Glutamatergic neuron (in vitro differentiated cells): Measurements from ENCODE around the gene DYNLL1. TPM values are rescaled to one million over a fixed set of nuclear protein-coding genes. Genes with fewer than 3 reads are reported as not detected.

Experiments used
- DNase-seq: peaks from one replicate; pipeline ENCODE4 v3.0.0; 2022
- H3K27ac Mint-ChIP-seq: one replicate; pipeline ENCODE4 v1.8.0; 2020; ENCODE audit warnings: mild to moderate bottlenecking, mixed read lengths, inconsistent platforms; ENCODE audit not compliant: unreplicated experiment
- H3K27me3 Mint-ChIP-seq: one replicate; pipeline ENCODE4 v1.8.0; 2020; ENCODE audit warnings: mild to moderate bottlenecking, moderate library complexity, mixed read lengths, inconsistent platforms; ENCODE audit not compliant: unreplicated experiment
- H3K36me3 Mint-ChIP-seq: one replicate; pipeline ENCODE4 v1.8.0; 2020; ENCODE audit warnings: mild to moderate bottlenecking, mixed read lengths, inconsistent platforms; ENCODE audit not compliant: unreplicated experiment
- H3K4me1 Mint-ChIP-seq: one replicate; pipeline ENCODE4 v1.8.0; 2020; ENCODE audit warnings: mild to moderate bottlenecking, low read depth, mixed read lengths, inconsistent platforms; ENCODE audit not compliant: unreplicated experiment
- H3K4me3 Mint-ChIP-seq: one replicate; pipeline ENCODE4 v1.8.0; 2020; ENCODE audit warnings: mild to moderate bottlenecking, mixed read lengths, inconsistent platforms; ENCODE audit not compliant: unreplicated experiment
- H3K9me3 Mint-ChIP-seq: one replicate; pipeline ENCODE4 v1.8.0; 2020; ENCODE audit warnings: mild to moderate bottlenecking, moderate library complexity, mixed read lengths, inconsistent platforms; ENCODE audit not compliant: unreplicated experiment
- total RNA-seq: library from RNA; stranded (reverse); fragmentation: NEBNext Ultra II Directional; extraction: Animal tissue kit (Norgen Biotek cat#: 25700); gene quantifications from one replicate; pipeline ENCODE4 v1.2.1, GENCODE V29; 2021; ENCODE audit not compliant: unreplicated experiment
- TF ChIP-seq, protein P1 (sequence below): fragments of 200-600 bp; sonication (generic); IDR thresholded peaks from one replicate; pipeline ENCODE4 v1.5.0; 2021; ENCODE audit not compliant: partially characterized antibody, unreplicated experiment

The DYNLL1 gene
- total RNA-seq, 1 donor from 2014 or later: 403 TPM

GRCh38 chr12:120469450-120470149 lies 26.3 kb upstream of the DYNLL1 start, which contains the start of gene SRSF9:
Gene SRSF9, minus strand, starts transcription at chr12:120469748. Its CDS starts 139 bp downstream, at chr12:120469609.
- DNase-seq: peak; percentile 99
- Mint-ChIP-seq H3K4me1 (peaks cover 9% of the 10 kb centered on the region), H3K36me3 (no peaks in the 10 kb centered on the region), H3K27me3 (peaks cover 5% of the 10 kb centered on the region), H3K9me3 (no peaks in the 10 kb centered on the region), H3K4me3 (peak within 1 kb of the TSS; percentile 96), H3K27ac (peak within 1 kb of the TSS; percentile 84)
- TF ChIP-seq, protein P1, sequence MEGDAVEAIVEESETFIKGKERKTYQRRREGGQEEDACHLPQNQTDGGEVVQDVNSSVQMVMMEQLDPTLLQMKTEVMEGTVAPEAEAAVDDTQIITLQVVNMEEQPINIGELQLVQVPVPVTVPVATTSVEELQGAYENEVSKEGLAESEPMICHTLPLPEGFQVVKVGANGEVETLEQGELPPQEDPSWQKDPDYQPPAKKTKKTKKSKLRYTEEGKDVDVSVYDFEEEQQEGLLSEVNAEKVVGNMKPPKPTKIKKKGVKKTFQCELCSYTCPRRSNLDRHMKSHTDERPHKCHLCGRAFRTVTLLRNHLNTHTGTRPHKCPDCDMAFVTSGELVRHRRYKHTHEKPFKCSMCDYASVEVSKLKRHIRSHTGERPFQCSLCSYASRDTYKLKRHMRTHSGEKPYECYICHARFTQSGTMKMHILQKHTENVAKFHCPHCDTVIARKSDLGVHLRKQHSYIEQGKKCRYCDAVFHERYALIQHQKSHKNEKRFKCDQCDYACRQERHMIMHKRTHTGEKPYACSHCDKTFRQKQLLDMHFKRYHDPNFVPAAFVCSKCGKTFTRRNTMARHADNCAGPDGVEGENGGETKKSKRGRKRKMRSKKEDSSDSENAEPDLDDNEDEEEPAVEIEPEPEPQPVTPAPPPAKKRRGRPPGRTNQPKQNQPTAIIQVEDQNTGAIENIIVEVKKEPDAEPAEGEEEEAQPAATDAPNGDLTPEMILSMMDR: peak; percentile 87

DNA sequence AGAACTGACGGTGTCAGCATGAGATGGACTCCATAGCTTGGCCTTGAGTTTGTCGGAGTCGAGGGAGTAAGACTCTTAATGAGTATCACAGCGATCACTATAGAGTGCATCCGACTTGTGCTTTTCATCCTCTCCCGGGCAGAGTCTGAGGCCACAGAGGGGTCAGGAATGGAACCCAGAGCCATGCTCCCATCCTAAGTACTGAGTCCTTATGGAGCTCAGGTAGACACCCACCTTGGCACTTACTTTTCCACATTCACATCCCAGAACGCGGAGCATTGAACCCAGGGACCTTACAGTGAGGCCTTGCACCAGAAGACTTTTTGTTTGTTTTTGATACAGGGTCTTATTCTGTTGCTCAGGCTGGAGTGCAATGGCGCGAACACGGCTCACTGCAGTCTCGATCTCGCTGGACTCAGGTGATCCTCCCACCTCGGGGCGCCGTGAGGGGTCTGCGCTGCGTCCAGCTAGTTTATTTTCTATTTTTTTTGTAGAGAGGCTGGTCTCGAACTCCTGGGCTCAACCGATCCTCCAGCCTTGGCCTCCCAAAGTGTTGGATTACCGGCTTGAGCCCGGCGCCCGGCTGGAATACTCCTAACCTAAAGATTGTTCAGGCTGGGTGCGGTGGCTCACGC lies 25.6 kb upstream of the DYNLL1 start:
- DNase-seq: no peak
- Mint-ChIP-seq H3K9me3 (no peaks in the 10 kb centered on the region), H3K27me3 (peaks cover 5% of the 10 kb centered on the region), H3K4me3 (peak overlapping the region; percentile 96), H3K27ac (peak overlapping the region; percentile 36), H3K36me3 (no peaks in the 10 kb centered on the region), H3K4me1 (peaks cover 12% of the 10 kb centered on the region)
- TF ChIP-seq, protein P1: no peak

DNA sequence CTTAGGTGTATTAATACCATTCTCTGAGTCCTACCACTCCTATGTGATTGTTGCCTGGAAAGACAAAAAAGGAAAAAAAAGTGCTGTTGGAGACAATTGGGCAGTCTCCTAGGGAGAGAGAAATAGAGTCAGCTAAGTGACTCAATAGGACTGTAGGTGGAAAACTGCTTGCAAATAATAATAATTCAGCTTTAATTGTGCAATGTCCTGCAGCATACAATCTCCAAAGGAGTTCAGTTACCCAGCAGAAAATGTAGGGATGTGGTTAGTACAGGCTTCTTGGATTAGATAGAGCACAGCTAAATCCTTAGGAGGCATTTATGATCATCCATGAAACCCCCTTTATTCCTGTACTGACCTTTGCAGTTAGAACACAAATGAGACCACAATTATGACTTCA lies 23.4 kb upstream of the DYNLL1 start:
- Mint-ChIP-seq H3K36me3 (no peaks in the 10 kb centered on the region), H3K4me3 (peak overlapping the region; percentile 56), H3K27ac (no peak overlapping the region), H3K9me3 (peaks cover 2% of the 10 kb centered on the region), H3K27me3 (peaks cover 5% of the 10 kb centered on the region), H3K4me1 (peaks cover 13% of the 10 kb centered on the region)
- no peak for DNase-seq
- TF ChIP-seq, protein P1: no peak

GRCh38 chr12:120473807-120474615 lies 21.9 kb upstream of the DYNLL1 start:
- H3K9me3 Mint-ChIP-seq: peaks cover 2% of the 10 kb centered on the region
- no peaks in the 10 kb centered on the region for H3K27me3 Mint-ChIP-seq
- H3K27ac Mint-ChIP-seq: peak overlapping the region; percentile 7
- TF ChIP-seq, protein P1: no peak
- no peaks in the 10 kb centered on the region for H3K36me3 Mint-ChIP-seq
- no peak for DNase-seq
- H3K4me1 Mint-ChIP-seq: peaks cover 11% of the 10 kb centered on the region
- no peak overlapping the region for H3K4me3 Mint-ChIP-seq
